KMS-11 (cell line): ENCODE data around the gene DPP9.

ENCODE experiments used
- H2AFZ ChIP-seq: fragments of 200-600 bp; sonication (generic); 2 replicates; pipeline ENCODE4 v1.6.1; 2016; ENCODE audit warnings: antibody characterized with exemption, mixed run types, low read depth
- H3K27ac ChIP-seq: fragments of 200-600 bp; sonication (generic); 2 replicates; pipeline ENCODE4 v1.6.1; 2016; ENCODE audit warnings: mild to moderate bottlenecking, mixed run types
- H3K27me3 ChIP-seq: fragments of 200-600 bp; sonication (generic); 2 replicates; pipeline ENCODE4 v1.6.1; 2017; ENCODE audit warnings: mild to moderate bottlenecking, low read depth, mixed run types, moderate library complexity; ENCODE audit not compliant: insufficient read depth
- H3K36me3 ChIP-seq: fragments of 200-600 bp; sonication (generic); 2 replicates; pipeline ENCODE4 v1.6.1; 2017; ENCODE audit warnings: mild to moderate bottlenecking, mixed run types; ENCODE audit not compliant: insufficient read depth
- H3K4me1 ChIP-seq: fragments of 200-600 bp; sonication (generic); 2 replicates; pipeline ENCODE4 v1.6.1; 2016; ENCODE audit warnings: mild to moderate bottlenecking, low read depth, mixed run types; ENCODE audit not compliant: poor library complexity, severe bottlenecking
- H3K4me2 ChIP-seq: fragments of 200-600 bp; sonication (generic); 2 replicates; pipeline ENCODE4 v1.7.0; 2016; ENCODE audit warnings: mild to moderate bottlenecking, mixed run types
- H3K4me3 ChIP-seq: fragments of 200-600 bp; sonication (generic); IDR thresholded peaks from 2 replicates; pipeline ENCODE4 v1.6.1; 2017; ENCODE audit warnings: low read depth, low read length, mixed read lengths; ENCODE audit not compliant: insufficient read depth
- H3K79me2 ChIP-seq: fragments of 200-600 bp; sonication (generic); 2 replicates; pipeline ENCODE4 v1.6.1; 2016; ENCODE audit warnings: low read depth, mixed run types; ENCODE audit not compliant: insufficient read depth
- H3K9ac ChIP-seq: fragments of 200-600 bp; sonication (generic); 2 replicates; pipeline ENCODE4 v1.6.1; 2016; ENCODE audit warnings: mild to moderate bottlenecking, mixed run types
- H4K20me1 ChIP-seq: fragments of 200-600 bp; sonication (generic); 2 replicates; pipeline ENCODE4 v1.6.1; 2016; ENCODE audit warnings: mild to moderate bottlenecking, mixed run types; ENCODE audit not compliant: insufficient read depth
- CTCF ChIP-seq: fragments of 200-600 bp; sonication (generic); conservative IDR thresholded peaks from 2 replicates; pipeline ENCODE4 v1.6.1; 2017; ENCODE audit warnings: low read depth, mild to moderate bottlenecking, antibody characterized with exemption, low read length, moderate library complexity, mixed read lengths

DPP9 gene

GRCh38 chr19:4737955-4738600 lies 14.4 kb upstream of the DPP9 start:
- Histone ChIP-seq H3K27ac (no peak overlapping the region), H3K4me2 (no peak overlapping the region), H3K4me1 (no peaks in the 10 kb centered on the region), H3K36me3 (no peaks in the 10 kb centered on the region), H3K27me3 (peaks cover 84% of the 10 kb centered on the region), H3K79me2 (no peaks in the 10 kb centered on the region), H3K9ac (no peak overlapping the region), H2AFZ (no peak overlapping the region), H4K20me1 (no peaks in the 10 kb centered on the region), H3K4me3 (no peak overlapping the region)
- TF ChIP-seq CTCF = no peak

GRCh38 chr19:4733755-4734345 lies 10.2 kb upstream of the DPP9 start:
- no peak overlapping the region for H3K27ac ChIP-seq
- H3K4me2 ChIP-seq = no peak overlapping the region
- no peak overlapping the region for H2AFZ ChIP-seq
- TF ChIP-seq CTCF = no peak
- no peak overlapping the region for H3K4me3 ChIP-seq
- no peaks in the 10 kb centered on the region for H3K4me1 ChIP-seq
- no peaks in the 10 kb centered on the region for H3K79me2 ChIP-seq
- H3K9ac ChIP-seq = no peak overlapping the region
- peaks cover 53% of the 10 kb centered on the region for H3K27me3 ChIP-seq
- H3K36me3 ChIP-seq = no peaks in the 10 kb centered on the region
- no peaks in the 10 kb centered on the region for H4K20me1 ChIP-seq

- Histone ChIP-seq H3K27ac (no peak overlapping the region), H3K79me2 (no peaks in the 10 kb centered on the region), H3K27me3 (peaks cover 45% of the 10 kb centered on the region), H3K4me2 (no peak overlapping the region), H3K36me3 (no peaks in the 10 kb centered on the region), H4K20me1 (no peaks in the 10 kb centered on the region), H3K4me3 (no peak overlapping the region), H3K4me1 (no peaks in the 10 kb centered on the region), H3K9ac (no peak overlapping the region), H2AFZ (no peak overlapping the region)
- TF ChIP-seq CTCF = peak; percentile 73
These were observed 9.1 kb upstream of the DPP9 start for GRCh38 chr19:4732680-4733114.

GRCh38 chr19:4730740-4731171 lies 7.1 kb upstream of the DPP9 start:
- Histone ChIP-seq H3K36me3 (no peaks in the 10 kb centered on the region), H2AFZ (no peak overlapping the region), H3K4me3 (no peak overlapping the region), H3K79me2 (no peaks in the 10 kb centered on the region), H3K27me3 (peaks cover 28% of the 10 kb centered on the region), H4K20me1 (no peaks in the 10 kb centered on the region), H3K4me2 (no peak overlapping the region), H3K9ac (no peak overlapping the region), H3K4me1 (no peaks in the 10 kb centered on the region), H3K27ac (no peak overlapping the region)
- TF ChIP-seq CTCF = peak; percentile 58
